ENCODE data around the gene HCRTR1. TPM values are rescaled to one million over a fixed set of nuclear protein-coding genes. Genes with fewer than 3 reads are reported as not detected.

Gene HCRTR1
- total RNA-seq, 6 experiments from 2014 or later: not detected

- H3K27ac Mint-ChIP-seq: no peak overlapping the region
- no peak for TF ChIP-seq CTCF (IDR thresholded peaks at IDR 0.05)
- H3K4me3 Mint-ChIP-seq: no peak overlapping the region
- no peak for DNase-seq
- no peaks in the 10 kb centered on the region for H3K9me3 Mint-ChIP-seq
- H3K4me1 Mint-ChIP-seq (ENCODE audit: low read depth): peaks cover 35% of the 10 kb centered on the region
- peaks cover 5% of the 10 kb centered on the region for H3K27me3 Mint-ChIP-seq (ENCODE audit: insufficient read depth)
- H3K36me3 Mint-ChIP-seq (ENCODE audit: low read depth): peaks cover 26% of the 10 kb centered on the region
These were observed 54.2 kb downstream of the HCRTR1 start for GRCh38 chr1:31671561-31672201.

- Mint-ChIP-seq H3K36me3 (ENCODE audit: low read depth) (peaks cover 30% of the 10 kb centered on the region), H3K9me3 (no peaks in the 10 kb centered on the region), H3K27me3 (ENCODE audit: insufficient read depth) (peaks cover 5% of the 10 kb centered on the region), H3K4me1 (ENCODE audit: low read depth) (peaks cover 26% of the 10 kb centered on the region), H3K4me3 (no peak overlapping the region), H3K27ac (no peak overlapping the region)
- no peak for DNase-seq
- no peak for TF ChIP-seq CTCF (IDR thresholded peaks at IDR 0.05)
These were observed 55.5 kb downstream of the HCRTR1 start for GRCh38 chr1:31672986-31673385.

GRCh38 chr1:31673433-31673832 lies 55.9 kb downstream of the HCRTR1 start:
- H3K4me3 Mint-ChIP-seq: no peak overlapping the region
- H3K9me3 Mint-ChIP-seq: no peaks in the 10 kb centered on the region
- peaks cover 30% of the 10 kb centered on the region for H3K36me3 Mint-ChIP-seq (ENCODE audit: low read depth)
- no peak overlapping the region for H3K27ac Mint-ChIP-seq
- peaks cover 26% of the 10 kb centered on the region for H3K4me1 Mint-ChIP-seq (ENCODE audit: low read depth)
- peaks cover 2% of the 10 kb centered on the region for H3K27me3 Mint-ChIP-seq (ENCODE audit: insufficient read depth)
- no peak for DNase-seq
- no peak for TF ChIP-seq CTCF (IDR thresholded peaks at IDR 0.05)

- H3K36me3 Mint-ChIP-seq (ENCODE audit: low read depth): peaks cover 29% of the 10 kb centered on the region
These were observed 57.1 kb downstream of the HCRTR1 start for GRCh38 chr1:31674626-31675025.

GRCh38 chr1:31675161-31675560 lies 57.7 kb downstream of the HCRTR1 start:
- TF ChIP-seq CTCF (IDR thresholded peaks at IDR 0.05): no peak
- DNase-seq: no peak
- Mint-ChIP-seq H3K4me1 (ENCODE audit: low read depth) (peaks cover 19% of the 10 kb centered on the region), H3K36me3 (ENCODE audit: low read depth) (peaks cover 26% of the 10 kb centered on the region; the same call in 1 of the 2 replicates), H3K4me3 (no peak overlapping the region), H3K27ac (peak overlapping the region; percentile 55; the same call in 1 of the 2 replicates), H3K9me3 (no peaks in the 10 kb centered on the region), H3K27me3 (ENCODE audit: insufficient read depth) (peaks cover 2% of the 10 kb centered on the region)

More at GRCh38 chr1:31674626-31675025, 57.1 kb downstream of the HCRTR1 start:
- Mint-ChIP-seq H3K9me3 (no peaks in the 10 kb centered on the region), H3K4me1 (ENCODE audit: low read depth) (peaks cover 24% of the 10 kb centered on the region), H3K27ac (peak overlapping the region; percentile 55), H3K27me3 (ENCODE audit: insufficient read depth) (peaks cover 2% of the 10 kb centered on the region), H3K4me3 (no peak overlapping the region)
- DNase-seq: peak; percentile 60
- TF ChIP-seq CTCF (IDR thresholded peaks at IDR 0.05): no peak
